GM18526 (cell line): ENCODE measurements around the gene WNK2.

ENCODE experiments used
- POLR2A ChIP-seq: IDR thresholded peaks from 3 replicates; pipeline ENCODE4 v1.6.1; 2011; ENCODE audit not compliant: insufficient read length; ENCODE audit errors: extremely low read depth

Gene WNK2

DNA sequence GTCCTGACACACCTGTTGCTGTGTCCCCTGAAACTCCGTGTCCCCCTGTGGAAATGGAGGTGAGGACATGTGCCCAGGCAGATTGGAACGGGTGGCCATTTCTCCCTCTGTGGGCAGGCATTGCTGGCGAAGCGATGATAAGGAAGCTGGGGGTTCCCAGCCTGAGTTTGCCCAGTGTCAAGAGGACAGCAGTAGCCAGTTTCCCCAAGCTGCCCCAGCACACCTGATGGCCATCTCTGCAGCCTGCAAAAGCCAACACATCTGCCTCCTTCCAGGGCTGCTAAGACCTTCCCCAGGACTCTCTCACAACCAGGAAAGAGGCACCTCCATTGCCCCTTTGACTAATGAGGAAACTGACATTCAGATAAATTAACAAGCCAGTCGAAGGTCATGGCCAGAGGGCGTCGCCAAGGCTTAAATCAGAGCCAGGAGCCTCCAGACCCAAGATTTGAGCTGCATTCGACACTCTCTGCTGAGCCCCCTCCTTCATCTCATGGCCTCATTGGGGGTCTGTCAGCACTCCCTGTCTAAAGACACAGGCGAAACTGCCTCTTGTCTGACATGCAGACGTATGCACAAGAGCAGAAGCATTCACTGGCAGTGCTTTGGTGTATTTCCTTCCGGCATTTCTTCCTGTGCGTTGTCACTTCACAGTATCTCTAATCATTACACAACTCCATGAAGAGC lies 10.4 kb upstream of the WNK2 start:
- TF ChIP-seq POLR2A = no peak

DNA sequence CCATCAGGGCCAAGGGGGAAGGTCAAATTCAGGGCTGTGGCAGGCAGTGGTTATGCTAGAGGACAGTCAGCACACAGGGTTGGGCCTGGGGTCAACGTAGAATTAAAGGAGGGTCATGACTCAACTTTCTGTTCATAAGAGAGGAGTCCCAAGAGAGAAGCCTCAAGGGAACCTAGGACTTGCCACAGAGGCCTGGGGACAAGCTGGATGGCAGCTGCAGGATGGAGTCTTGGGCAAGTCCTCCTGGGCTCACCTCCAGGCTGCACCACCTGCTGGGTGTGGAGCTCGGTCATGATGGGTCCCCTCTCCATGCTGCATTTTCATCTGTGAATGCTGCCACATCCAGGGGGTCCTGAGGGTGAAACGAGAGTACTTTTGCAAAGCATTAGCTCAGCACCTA lies 9.0 kb upstream of the WNK2 start:
- no peak for TF ChIP-seq POLR2A

DNA sequence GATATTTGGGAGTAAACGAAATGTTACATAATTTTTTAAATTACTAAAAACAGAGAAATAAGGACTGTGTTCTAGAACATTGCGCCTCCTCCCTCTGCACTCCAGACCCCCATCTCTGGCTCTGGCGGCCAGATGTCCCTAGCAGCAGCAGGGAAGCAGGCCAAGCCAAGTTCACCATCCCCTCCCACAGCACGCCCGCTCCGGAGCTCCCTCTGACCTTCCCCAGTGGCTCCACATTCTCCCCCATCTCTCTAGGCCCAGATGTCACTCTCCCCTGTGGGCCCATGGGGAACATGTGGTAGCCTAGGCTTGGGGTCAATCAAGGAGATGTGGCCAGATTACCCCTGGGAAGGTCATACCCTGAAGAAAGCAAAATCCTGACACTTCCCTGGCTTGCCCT lies 6.3 kb upstream of the WNK2 start:
- no peak for TF ChIP-seq POLR2A

GRCh38 chr9:93178851-93179786 lies 4.8 kb upstream of the WNK2 start:
- no peak for TF ChIP-seq POLR2A

- TF ChIP-seq POLR2A = no peak
Measured at GRCh38 chr9:93180938-93181337, 3.0 kb upstream of the WNK2 start.

DNA sequence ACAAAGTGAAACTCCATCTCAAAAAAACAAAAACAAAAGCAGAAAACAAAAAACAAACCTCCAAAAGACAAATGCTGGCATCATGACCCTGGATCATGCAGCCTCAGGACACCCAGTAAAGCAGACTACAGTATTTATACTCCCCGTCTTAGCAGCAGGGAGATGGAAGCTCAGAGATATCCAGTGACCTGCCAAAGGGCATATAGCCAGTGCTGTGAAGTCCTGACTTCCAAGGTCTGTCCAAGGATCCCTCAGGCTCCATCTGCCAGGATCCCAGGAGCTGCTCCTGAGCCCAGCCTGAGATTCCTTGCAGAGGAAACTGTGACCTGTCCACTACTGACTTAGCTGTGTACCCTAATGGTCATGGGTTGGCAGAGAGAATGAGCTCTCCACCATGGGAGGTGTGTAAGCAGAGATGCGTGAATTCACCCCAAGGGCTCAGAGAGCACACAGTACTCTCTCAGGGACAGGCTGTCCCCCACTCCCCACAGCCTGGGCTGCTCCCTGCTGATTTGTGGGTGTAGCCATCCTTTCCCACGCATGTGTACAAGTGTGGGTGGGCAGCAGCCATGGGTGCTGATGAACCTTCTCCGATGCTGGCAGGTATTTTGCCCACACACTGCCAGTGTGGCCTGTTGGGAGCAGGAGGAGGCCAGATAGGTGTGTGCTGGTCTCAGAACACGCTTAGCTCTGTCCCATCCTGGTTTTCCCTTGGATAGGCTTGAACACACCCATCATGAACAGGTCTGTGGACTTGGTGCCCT lies 2.1 kb upstream of the WNK2 start:
- TF ChIP-seq POLR2A = no peak

DNA sequence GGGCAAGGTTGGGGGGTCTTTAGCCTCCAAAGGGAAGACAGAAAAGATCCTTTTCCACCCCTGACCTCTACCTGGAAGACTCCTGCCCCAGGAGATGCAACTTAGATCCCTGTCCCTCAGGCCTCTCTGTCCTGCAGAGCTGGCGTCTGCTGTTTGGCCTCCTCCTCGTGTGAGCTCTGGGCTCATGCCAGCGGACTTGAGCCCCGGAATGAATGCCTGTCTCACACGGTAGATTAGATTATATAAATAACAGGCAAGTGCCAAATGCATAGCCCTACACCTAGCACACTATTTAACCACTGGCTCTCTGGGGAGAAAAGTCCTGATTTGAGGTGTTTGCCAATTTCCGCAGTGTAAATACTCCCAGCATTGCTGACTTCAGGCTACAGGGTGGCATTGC lies 1.4 kb upstream of the WNK2 start:
- no peak for TF ChIP-seq POLR2A

GRCh38 chr9:93183131-93183662 lies 742 bp upstream of the WNK2 start:
- TF ChIP-seq POLR2A = no peak

GRCh38 chr9:93184432-93185265 lies 710 bp downstream of the WNK2 start:
- TF ChIP-seq POLR2A = no peak

GRCh38 chr9:93185266-93186214 lies 1.6 kb downstream of the WNK2 start:
- no peak for TF ChIP-seq POLR2A

GRCh38 chr9:93186215-93186945 lies 2.4 kb downstream of the WNK2 start:
- no peak for TF ChIP-seq POLR2A

GRCh38 chr9:93187047-93187446 lies 3.1 kb downstream of the WNK2 start:
- TF ChIP-seq POLR2A = no peak

- no peak for TF ChIP-seq POLR2A
Measured at GRCh38 chr9:93187574-93187973, 3.6 kb downstream of the WNK2 start.
